ENCODE measurements around the gene KLF17.

KLF17 gene

DNA sequence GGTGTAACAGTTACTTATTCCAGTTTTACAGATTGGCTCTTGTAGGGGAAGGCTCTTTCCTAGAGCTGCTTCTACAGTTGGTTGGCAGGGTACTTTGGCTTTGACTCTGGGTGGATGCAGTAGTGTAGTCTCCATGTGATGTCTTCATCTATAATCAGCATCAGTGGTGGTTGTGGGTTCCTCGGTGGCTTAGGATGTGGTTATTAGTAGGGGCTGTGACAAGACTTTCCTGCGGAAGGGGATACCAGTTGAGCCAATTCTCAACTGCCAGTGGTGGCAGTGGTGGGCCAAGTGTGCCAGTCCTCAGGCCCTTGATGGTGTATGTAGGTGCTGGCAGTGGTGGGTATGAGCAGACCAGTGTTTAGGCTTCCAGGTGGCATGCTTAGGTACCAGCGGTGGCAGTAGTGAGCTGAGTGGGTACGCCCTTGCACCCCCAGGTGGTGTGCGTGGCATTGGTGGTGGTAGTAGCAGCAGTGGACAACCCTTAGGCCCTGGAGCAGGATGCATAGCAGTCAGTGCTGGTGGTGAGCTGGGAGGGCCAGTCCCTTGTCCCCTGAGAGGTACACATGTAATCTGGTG is 50.0 kb downstream of the KLF17 start:
- in situ Hi-C loops (cut with HindIII; ENCODE audit: low sequenced_read_pairs), result no loop called here
- H3K4me3 ChIP-seq (ENCODE audit: low read depth, low read length), result no peak overlapping the region
- TF ChIP-seq, protein P1, sequence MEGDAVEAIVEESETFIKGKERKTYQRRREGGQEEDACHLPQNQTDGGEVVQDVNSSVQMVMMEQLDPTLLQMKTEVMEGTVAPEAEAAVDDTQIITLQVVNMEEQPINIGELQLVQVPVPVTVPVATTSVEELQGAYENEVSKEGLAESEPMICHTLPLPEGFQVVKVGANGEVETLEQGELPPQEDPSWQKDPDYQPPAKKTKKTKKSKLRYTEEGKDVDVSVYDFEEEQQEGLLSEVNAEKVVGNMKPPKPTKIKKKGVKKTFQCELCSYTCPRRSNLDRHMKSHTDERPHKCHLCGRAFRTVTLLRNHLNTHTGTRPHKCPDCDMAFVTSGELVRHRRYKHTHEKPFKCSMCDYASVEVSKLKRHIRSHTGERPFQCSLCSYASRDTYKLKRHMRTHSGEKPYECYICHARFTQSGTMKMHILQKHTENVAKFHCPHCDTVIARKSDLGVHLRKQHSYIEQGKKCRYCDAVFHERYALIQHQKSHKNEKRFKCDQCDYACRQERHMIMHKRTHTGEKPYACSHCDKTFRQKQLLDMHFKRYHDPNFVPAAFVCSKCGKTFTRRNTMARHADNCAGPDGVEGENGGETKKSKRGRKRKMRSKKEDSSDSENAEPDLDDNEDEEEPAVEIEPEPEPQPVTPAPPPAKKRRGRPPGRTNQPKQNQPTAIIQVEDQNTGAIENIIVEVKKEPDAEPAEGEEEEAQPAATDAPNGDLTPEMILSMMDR (IDR thresholded peaks at IDR 0.05; ENCODE audit: low read depth, low read length, missing control alignments), result no peak
- DNase-seq (ENCODE audit: low read depth), result no peak

DNA sequence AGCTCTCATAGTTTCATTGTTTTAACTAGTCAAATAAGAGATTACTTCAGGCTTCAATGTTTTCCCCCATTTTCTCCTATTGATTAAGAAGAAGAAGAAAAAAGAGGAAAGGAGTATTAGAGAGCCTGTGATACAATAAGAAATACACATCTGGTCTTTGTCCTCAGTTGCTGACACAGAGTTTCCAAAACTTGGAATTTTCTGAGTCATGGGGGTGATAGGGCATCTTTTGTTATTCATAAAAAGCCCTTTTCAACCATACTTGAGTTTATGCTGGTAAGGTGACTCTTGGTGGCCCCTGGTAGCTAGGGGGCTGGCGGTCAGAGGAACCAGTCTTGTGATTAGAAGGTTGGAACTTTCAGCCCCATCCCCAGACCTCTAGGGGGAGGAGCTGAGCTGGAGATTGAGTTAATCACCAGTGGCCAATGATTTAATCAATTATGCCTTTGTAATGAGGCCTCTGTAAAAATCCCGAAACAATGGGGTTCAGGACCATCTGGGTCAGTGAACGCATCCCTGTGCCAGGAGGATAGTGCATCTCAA is 51.7 kb downstream of the KLF17 start:
- no peak for DNase-seq (ENCODE audit: low read depth)
- no peak overlapping the region for H3K4me3 ChIP-seq (ENCODE audit: low read depth, low read length)
- TF ChIP-seq, protein P1 (IDR thresholded peaks at IDR 0.05; ENCODE audit: low read depth, low read length, missing control alignments), result no peak
- in situ Hi-C loops (cut with HindIII; ENCODE audit: low sequenced_read_pairs), result no loop called here

DNA sequence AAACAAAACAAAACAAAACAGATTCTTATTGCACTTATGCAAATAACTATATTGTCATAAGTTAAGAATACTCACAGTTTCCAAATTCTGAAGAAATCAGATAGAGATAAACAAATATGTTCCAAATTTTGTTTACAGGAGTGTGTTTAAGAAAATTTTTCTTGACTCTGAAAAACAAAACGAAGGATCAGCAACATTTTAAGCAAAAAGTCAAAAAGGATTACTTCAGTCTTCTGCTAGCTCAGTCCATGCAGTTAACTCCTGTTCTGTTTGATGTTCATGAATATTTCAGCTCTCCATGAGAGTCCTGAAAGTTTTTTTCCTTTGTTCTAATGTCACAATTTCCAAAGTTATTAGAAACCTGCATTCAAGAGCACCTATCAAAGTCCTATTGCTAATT is 56.0 kb downstream of the KLF17 start:
- TF ChIP-seq, protein P1 (IDR thresholded peaks at IDR 0.05; ENCODE audit: low read depth, low read length, missing control alignments), result no peak
- in situ Hi-C loops (cut with HindIII; ENCODE audit: low sequenced_read_pairs), result no loop called here
- DNase-seq (ENCODE audit: low read depth), result no peak
- no peak overlapping the region for H3K4me3 ChIP-seq (ENCODE audit: low read depth, low read length)

All from astrocyte of the cerebellum (primary cell).